GM18861 (cell line): Measurements from ENCODE around the gene ECPAS.
"Not testable (repeated sequence)": the region's sequence is repeated elsewhere in the genome, so short reads cannot be mapped to it uniquely, and the experiment has no call there.

Experiments used
- ATAC-seq: cut with Tn5 transposase; IDR thresholded peaks from one replicate; pipeline ENCODE4 v1.9.1; 2021; ENCODE audit not compliant: unreplicated experiment

ECPAS gene

GRCh38 chr9:111414406-111414805, 69.8 kb downstream of the ECPAS start:
- ATAC-seq: no peak

GRCh38 chr9:111413996-111414395, 70.2 kb downstream of the ECPAS start:
- no peak for ATAC-seq

DNA sequence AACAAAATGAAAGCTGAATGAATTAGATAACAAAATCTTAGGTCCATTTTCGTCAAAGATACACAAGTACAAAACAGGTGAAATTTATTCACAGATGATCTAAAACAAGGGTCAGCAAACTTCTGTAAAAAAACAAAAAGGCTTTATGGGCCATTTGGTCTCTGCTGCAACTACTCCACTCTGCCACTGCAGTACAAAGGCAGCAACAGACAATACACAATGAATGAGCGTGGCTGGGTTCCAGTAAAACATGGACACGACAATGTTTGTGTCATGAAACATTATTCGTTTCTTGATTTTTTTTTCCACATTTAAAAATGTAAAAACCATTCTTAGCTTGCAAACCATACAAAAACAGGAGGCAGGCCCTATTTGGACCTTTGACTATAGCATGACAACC, 71.9 kb downstream of the ECPAS start:
- ATAC-seq: no peak

- no peak for ATAC-seq
These were observed 72.9 kb downstream of the ECPAS start for GRCh38 chr9:111411266-111411665.

- ATAC-seq: no peak
These were observed 76.4 kb downstream of the ECPAS start for GRCh38 chr9:111407813-111408212.

DNA sequence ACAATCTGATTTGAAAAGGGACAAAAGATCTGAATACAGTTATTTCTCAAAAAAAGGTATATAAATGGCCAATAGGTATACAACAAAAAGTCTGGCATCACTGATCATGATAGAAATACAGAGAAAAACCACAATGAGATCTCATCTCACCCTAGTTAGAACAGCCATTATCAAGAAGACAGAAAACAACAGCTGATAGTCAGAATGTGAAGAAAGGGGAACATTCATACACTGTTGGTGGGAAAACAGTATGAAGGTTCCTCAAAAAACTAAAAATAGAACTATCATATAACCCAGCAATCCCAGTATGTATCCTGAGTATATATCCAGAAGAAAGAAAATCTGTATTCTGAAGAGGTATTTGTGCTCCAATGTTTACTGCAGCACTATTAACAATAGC, 78.5 kb downstream of the ECPAS start:
- ATAC-seq: no peak

DNA sequence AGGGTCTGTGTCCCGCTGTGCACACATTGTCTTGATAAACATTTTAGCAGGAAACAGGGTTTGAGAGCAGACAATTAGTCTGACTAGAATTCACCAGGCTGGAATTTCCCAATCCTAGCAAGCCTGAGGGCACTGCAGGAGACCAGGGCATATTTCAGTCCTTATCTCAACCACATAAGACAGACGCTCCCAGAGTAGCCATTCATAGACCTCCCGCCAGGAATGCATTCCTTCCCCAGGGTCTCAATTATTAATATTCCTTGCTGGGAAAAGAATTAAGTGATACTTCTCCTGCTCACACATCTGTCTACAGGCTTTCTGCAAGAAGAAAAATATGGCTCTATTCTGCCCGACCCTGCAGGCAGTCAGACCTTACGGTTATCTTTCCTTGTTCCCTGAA, 82.7 kb downstream of the ECPAS start:
- ATAC-seq: not testable (repeated sequence)

DNA sequence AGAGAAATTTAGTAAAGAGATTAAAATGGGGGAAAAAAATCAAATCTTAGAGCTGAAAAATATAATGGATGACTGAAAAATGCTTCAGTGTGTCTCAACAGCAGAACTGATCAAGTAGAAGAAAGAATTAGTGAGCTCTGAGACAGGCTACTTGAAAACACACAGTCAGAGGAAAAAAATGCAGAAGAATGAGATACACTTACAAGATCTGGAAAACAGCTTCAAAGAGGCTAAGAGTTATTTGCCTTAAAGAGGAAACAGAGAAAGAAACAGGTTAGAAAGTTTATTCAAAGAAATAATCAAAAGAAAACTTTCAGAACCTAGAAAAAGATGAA, 83.7 kb downstream of the ECPAS start:
- no peak for ATAC-seq

- no peak for ATAC-seq
These were observed 84.2 kb downstream of the ECPAS start for GRCh38 chr9:111399772-111400563.

- no peak for ATAC-seq
These were observed 84.9 kb downstream of the ECPAS start for GRCh38 chr9:111399211-111399739.

GRCh38 chr9:111393971-111394370, 90.2 kb downstream of the ECPAS start:
- no peak for ATAC-seq

- ATAC-seq: no peak
These were observed 94.8 kb downstream of the ECPAS start for GRCh38 chr9:111389406-111389805.

- ATAC-seq: no peak
These were observed 97.8 kb downstream of the ECPAS start for GRCh38 chr9:111386386-111386785.

GRCh38 chr9:111381006-111381405, 103.2 kb downstream of the ECPAS start:
- ATAC-seq: no peak

GRCh38 chr9:111375817-111376564, 108.2 kb downstream of the ECPAS start:
- no peak for ATAC-seq

DNA sequence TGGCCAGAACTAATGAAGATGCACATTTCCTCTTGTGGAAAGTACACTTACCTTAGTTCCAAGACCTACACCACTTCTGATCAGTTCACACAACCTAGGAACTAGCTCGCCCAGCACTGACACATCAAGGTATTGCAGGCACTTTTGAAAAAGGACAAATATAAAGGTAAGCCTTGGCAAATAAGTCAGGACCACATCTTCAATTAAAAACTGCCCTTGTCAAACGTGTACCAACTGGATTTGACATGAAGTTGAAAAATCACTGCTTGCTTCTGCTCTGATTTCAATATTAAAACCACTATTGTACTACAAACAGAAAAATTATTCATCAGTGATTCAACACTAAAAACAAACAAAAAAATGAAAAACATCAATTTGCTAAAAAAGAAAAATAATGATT, 109.1 kb downstream of the ECPAS start:
- no peak for ATAC-seq

- no peak for ATAC-seq
These were observed 111.9 kb downstream of the ECPAS start for GRCh38 chr9:111372297-111372696.

GRCh38 chr9:111366978-111367377, 117.2 kb downstream of the ECPAS start:
- ATAC-seq: no peak

DNA sequence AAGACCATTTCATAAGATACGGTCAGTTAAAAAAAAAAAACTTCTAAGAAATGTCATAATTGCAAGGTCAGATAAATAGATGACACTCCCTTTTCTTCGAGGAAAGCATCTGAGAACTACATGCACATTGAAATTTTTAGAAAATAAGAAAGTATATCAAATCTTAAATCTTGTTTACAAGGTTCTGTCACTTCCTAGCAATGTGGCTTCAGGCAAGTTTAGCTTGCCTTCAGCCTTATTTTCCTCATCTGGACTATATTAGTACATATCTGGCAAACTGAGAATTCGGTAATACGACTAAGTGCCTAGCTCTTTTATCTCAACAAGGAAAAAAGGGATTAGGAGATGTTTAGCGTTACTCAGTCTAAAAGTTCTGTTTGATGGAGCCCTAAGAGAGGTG, 121.7 kb downstream of the ECPAS start:
- ATAC-seq: no peak

DNA sequence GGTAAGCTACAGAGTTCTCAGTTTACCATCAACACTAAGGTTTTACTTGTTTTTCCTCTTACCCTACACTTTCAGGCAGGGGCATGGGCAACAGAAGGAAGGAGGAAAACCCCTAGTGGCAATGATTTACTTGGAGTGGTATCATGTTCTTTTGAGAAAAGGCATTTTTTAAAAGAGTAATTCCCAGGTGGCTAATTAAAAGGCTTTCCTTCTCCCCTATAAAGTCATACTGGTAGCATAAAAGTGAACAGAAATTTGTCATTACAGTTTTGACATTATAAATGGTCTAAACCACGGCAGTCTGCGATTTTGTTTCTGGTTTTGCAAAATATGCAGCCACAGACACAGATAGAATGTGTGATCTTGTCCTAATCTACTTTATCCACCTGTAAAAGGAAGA, 123.3 kb downstream of the ECPAS start:
- ATAC-seq: peak; percentile 67

DNA sequence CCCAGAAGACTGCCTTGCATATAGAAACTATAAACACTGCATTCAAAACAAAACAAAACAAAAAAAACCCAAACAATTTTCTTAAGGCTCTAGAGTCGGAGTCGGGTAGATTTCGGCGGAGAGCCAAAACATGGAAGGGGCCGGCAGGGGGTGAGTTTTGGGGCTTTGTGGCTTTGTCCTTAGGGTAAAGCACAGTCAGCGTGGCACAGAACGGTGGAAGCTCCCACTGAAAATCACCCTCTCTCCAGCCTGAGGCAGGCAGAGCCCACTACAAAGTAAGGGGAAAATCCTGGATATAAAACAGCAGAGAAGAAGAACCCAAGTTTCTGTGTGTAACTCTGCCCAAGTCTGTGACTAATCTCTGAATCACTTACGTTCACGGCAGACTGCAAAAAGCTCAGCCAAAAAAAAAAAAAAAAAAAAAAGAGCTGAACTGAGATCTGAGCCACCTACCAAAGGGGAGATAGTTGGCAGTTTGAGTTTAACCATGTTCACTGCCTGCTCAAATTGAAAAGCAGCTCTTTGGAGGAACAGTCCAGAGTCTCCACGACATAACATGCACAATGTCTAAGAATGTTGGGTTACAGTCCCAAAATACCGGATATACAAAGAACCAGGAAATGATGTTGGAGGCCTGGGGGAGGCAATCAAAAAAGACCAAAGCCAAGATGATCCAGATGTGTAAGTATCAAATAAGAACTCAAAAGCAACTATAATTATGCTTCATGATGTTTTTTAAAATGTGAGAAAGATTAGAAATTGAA, 127.5 kb downstream of the ECPAS start:
- ATAC-seq: no peak

GRCh38 chr9:111352545-111352944, 131.6 kb downstream of the ECPAS start:
- no peak for ATAC-seq
